GM18498 (cell line): ENCODE results near the gene FSTL4.
A peak's percentile ranks its signal among the peaks of the same experiment; 100 is the strongest.

Experiments
- ATAC-seq: cut with Tn5 transposase; IDR thresholded peaks from one replicate; pipeline ENCODE4 v1.9.1; 2021; ENCODE audit warnings: mild to moderate bottlenecking, moderate library complexity; ENCODE audit not compliant: unreplicated experiment

Gene FSTL4

GRCh38 chr5:133275631-133276030 lies 336.7 kb downstream of the FSTL4 start:
- ATAC-seq: no peak

DNA sequence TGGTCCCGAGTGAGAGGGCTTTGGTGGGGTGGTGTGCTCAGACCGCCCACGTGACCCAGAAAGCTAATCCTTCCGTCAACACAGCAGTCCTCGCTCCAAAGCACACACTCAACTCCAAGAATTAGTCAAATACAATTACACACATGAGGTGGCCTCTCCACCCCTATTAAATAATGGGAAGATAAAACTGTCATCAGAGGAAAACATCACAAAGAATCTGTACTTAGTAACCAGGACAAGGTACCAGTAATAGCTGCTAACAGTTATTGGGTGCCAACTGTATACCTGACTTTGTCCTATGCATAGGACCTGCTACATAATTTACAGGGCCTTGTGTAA lies 337.8 kb downstream of the FSTL4 start:
- ATAC-seq: no peak

DNA sequence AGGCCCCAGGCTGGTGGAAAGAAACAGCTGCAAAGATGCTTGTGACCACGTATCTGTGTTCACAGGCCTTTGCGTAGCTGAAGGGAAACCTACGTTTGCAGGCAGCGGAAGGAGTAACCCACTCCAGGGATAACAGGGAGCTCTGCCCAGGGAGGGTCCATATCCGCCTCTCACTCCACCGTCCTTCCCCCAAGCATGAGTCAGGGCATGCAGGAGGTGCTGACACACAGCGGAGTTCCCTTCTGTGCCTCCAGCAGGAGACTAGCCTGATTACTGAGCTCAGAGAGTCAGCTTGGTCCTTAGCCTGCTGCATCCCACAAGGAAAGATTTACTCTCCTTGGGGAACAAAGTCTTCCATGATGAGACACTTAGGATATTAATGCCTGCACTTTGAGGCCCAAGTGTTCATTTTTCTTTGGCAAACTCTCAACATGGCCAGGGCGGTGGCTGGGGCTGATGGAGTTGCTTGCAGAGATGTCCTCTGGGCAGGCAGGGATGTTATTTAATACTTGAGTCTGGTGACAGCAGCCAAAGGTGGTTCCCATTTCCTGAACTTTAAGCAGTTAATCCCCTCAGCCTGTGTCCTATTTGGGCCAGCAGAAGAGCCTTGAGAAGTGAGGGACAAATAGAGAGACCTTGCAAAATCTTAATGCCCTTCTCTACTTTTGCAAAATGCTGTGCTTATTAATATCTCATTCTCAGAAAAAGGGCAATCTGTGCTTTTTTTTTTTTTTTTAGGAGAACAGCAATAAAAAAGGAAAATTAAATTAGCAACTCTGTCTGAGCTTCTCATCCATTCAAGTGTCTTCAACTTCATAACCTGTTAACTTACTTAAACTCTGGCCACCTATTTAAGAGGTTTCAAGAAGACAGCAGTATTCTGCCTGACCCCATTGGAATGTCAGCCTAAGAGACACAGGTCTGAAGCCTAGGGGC lies 338.4 kb downstream of the FSTL4 start:
- ATAC-seq: no peak

DNA sequence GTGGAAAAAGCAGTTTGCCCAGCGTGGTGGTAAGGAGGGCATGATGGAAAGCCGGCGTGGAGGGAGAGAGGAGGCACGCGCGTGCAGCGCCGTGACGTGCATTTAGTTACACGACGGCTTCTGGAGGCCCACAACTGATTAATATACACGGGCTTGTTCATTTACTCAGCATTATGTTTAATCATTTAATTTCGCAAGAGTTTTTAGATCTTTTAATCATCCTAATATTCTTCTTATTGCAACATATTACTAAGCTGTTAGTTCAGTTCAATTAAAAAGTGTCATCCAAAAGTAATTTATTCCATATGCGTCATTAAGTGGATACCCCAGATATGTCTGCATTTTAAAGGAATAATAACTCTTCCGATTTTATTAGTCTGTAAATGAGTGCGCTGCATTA lies 340.0 kb downstream of the FSTL4 start:
- no peak for ATAC-seq

DNA sequence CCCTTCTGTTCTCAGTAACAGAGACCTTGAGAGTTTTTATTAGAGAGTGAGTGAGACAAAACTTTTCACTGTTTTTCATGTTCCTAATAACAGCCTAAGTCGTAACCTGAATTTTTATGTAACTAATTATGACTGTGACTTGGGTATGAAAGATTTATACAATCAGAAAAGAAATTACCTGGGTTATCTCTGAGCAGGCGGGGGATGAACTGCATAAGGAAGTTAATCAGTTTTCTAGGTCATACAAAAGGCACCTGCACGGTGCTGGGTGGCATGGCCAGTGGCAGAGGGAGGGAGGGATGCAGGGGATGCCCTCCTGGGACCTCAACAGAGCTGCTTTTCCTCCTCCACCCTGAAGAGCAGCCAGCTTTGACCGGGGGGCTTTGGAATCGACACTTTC lies 340.7 kb downstream of the FSTL4 start:
- no peak for ATAC-seq

DNA sequence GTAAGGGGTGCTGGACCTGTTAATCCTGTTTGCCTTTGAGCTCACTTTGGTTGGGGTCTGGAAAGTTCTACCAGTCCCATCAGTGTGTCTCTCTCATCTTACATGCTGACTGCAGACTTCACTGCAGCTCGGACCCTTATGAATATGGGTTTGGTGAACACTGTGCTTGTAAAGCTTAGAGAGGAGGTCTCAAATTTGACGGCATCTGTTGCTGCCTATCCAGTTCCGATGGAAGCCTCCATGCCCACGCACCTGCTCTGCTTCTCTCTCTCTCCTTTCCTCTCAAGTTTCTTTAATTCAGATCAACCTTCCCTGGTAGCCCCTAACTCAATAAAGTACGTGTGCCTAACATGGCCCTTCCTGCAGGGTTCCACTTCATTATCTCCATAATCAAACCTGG lies 342.6 kb downstream of the FSTL4 start:
- ATAC-seq: no peak

DNA sequence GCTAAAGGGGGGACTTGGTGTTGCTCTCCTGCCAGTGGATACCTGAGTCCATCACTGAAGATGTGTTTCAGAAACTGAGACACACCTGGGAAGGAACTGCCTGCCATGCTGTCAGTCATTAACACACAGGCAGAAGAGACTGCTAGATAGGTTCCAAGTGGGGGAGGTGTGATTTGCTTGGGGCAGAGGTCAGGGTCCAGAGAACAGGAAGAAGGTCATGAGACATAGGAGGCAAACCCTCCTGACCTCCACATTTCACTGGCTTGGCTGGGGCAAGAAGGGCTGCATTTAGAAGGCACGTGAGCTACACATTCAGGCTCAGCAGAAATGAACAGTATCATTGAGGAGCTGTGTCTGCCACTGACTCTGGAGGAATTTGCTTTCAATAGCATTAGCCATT lies 344.7 kb downstream of the FSTL4 start:
- ATAC-seq: no peak

DNA sequence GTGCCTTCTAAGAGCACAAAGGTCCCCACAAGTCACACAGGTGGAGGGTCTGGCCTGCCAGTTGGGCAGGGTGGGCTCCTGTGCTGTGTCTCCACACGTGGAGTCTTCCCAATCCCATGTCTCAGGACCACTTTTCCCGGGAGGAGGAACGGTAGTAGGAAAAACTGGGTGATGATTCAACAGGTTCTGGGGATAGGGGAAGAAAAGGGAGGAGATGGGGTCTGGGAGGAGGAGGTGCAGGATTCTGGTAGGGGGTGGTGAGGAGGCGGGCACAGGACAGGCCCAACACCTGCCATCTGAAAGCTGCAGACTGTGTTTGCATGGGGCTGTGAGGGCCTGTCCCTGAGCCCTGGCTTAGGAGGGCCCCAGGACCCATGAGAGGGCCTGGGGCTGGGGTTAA lies 345.4 kb downstream of the FSTL4 start:
- ATAC-seq: no peak

- ATAC-seq: no peak
Observed at GRCh38 chr5:133266527-133266878, 345.8 kb downstream of the FSTL4 start.

DNA sequence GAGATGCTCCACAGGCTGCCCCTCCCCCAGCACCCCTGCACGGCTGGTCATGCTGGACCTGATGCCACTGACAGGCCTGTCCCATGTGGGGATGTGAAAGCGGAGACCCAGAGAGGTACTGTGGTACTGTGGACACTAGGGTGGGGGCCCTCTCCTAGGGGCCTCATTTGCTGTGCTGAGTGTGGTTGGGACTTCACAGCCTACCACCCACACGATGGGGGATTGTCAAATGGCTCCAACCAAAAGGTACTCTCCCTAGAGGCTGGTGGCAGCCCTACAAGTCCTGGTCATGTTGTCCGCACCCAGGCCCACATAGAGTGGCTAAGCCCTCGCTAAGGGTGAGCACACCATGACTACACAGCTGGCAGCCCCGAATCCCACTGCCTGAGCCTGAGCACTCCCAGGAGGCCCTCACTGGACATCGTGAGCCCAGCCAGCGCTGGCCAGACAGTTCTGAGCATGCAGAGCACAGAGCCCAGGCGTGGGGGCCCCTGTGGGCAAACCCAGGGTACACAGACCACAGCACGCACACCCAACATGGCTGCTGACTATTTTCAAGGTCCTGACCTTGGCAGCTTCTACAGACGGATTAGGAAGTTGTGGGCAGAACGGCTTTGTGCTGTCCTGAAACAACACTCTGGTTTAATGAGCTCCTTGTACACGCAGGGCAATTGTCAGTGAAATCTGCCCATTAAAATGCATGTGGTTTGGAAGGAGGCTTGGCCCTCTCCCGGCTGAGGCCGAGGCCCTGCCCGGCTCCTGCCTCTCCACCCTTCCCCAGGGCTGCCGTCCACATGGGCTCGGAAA lies 346.4 kb downstream of the FSTL4 start:
- no peak for ATAC-seq

DNA sequence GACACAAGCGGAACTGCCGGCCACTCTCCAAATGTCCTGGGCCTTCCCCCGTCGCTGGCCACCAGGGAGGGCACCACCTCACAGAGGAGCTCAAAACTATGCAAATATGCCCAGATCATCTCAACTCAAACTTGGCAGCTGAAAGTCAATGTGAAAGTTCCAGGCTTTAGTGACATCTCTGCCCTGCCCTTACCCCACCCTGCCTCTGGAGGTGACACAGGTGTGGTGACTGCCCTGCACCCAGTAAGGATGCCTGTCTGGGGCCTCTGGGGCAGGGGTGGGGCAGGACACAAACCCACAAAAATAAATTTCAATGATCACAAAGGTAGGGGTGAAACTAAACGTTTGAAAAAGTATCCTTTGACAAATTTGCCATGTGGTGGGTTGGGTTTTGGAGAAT lies 347.1 kb downstream of the FSTL4 start:
- peak; percentile 47 for ATAC-seq

GRCh38 chr5:133262690-133263089 lies 349.7 kb downstream of the FSTL4 start:
- ATAC-seq: no peak

DNA sequence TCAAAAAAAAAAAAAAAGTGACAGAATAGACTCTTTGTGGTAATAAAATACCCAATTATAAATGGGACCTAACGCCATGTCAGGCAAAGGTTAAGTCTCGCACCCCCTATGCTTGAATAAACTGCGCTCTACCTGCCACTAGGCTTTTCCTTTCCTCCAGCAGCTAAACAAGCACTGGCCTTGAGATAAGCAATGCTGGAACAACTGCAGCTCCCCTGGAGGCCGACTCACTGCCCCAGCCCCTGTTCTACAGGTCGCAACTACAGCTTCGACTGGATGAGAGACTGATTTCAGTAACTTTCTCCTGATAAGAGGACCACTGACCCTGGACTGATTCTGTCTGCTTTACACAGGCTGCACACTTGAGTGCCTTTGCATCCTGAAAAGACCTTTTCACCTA lies 350.3 kb downstream of the FSTL4 start:
- ATAC-seq: no peak

DNA sequence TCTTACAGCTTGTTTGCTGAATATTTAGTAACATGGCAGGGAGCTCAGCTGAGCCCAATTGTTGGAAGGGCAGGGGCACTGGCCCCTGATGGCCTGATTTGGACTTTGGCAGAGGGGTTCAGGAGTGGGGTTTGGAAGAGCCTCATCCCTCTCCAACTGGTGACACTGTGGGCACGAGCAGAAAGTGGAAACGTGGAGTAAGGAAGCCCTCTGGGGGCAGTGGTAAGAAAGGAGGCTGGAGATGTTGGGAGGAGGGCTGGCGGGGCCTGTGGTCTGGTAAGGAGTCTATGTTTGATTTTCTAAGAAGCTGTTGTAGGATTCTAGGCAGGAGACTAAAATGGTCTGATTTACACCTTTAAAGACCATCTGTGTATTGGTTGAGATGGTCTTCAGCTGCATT lies 351.6 kb downstream of the FSTL4 start:
- ATAC-seq: no peak

- ATAC-seq: no peak
Observed at GRCh38 chr5:133259199-133259997, 352.9 kb downstream of the FSTL4 start.

DNA sequence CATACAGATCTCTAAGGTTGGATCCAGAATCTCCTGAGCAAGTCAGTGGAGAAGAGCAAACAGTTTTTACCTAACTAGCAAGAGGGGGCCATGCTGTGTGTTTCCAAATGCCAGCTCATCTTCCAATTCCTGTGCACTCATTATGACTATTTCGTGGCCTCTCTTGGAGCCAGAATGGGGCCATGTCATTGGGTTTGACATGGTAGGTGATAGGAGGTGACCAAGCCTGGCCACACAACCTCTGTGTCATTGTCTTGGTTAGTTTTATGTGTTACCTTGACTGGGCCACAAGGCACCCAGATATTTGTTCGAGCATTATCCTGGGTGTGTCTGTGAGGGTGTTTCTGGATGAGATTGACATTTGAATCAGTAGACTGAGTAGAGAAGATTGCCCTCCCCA lies 354.4 kb downstream of the FSTL4 start:
- no peak for ATAC-seq

DNA sequence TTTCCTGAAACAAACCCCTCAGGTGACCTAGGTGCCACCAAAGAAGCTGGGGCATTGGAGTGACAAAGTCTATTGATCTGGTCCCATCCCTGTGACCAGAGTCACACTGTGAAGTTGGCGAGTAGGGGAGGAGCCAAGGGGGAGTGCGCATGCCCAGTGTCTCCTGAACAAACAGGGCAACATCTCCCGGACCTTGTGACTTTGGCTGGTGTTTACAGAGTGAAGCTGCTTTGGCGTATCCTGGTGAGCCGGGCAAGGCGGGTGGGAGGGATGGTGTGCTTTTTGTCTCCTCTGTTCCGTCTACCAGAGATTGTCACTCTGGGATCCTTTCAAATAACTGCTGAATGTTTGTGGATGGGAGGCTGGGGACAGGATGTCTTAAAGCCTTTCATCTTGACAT lies 356.1 kb downstream of the FSTL4 start:
- no peak for ATAC-seq

GRCh38 chr5:133254803-133255202 lies 357.5 kb downstream of the FSTL4 start:
- ATAC-seq: no peak

DNA sequence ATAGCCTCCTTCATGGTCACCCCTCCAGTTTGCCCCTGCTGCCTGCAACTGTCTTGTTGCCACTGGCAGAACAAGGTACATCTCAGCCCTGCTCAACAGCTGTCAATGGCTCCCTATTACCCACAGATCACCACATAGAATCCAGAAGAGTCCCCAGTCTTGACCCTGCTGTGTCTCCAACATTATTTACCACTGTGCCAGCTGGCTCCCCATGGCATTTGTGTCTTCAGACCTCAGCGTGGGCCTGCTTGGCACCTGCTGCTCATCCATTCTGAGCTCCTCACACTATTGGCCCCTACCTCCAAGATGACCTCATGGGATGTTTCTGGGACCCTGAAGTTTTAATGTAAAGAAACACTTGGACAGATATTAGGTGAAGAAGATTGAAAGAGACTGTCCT lies 358.7 kb downstream of the FSTL4 start:
- no peak for ATAC-seq

GRCh38 chr5:133253070-133253469 lies 359.3 kb downstream of the FSTL4 start:
- ATAC-seq: no peak

- no peak for ATAC-seq
Observed at GRCh38 chr5:133252133-133252480, 360.2 kb downstream of the FSTL4 start.
